SU-DHL-6 (cell line): ENCODE measurements around the gene TMEM94.

ENCODE experiments used
- H2AFZ ChIP-seq: fragments of 200-600 bp; sonication (generic); 2 replicates; pipeline ENCODE4 v1.6.1; 2014; ENCODE audit warnings: low read depth, mild to moderate bottlenecking, moderate library complexity, mixed read lengths, antibody characterized with exemption, low read length; ENCODE audit not compliant: severe bottlenecking
- H3F3A ChIP-seq: fragments of 200-600 bp; shearing (Covaris generic); 2 replicates; pipeline ENCODE4 v1.6.0; 2016; ENCODE audit warnings: antibody characterized with exemption, mild to moderate bottlenecking; ENCODE audit not compliant: insufficient read depth
- H3K27ac ChIP-seq: fragments of 200-600 bp; sonication (generic); 2 replicates; pipeline ENCODE4 v1.5.1; 2016; ENCODE audit warnings: low read depth, mild to moderate bottlenecking, low read length, moderate library complexity, mixed read lengths
- H3K27me3 ChIP-seq: fragments of 200-600 bp; sonication (generic), shearing (Covaris generic); 2 replicates; pipeline ENCODE4 v1.6.0; 2014; ENCODE audit warnings: mild to moderate bottlenecking, low read length
- H3K36me3 ChIP-seq: fragments of 200-600 bp; sonication (generic); 2 replicates; pipeline ENCODE4 v1.6.1; 2014; ENCODE audit warnings: mild to moderate bottlenecking, low read length, mixed read lengths
- H3K4me2 ChIP-seq: fragments of 300-600, 200-600 bp; shearing (Covaris generic), sonication (generic); 2 replicates; pipeline ENCODE4 v1.6.0; 2014; ENCODE audit warnings: low read length, low read depth, mild to moderate bottlenecking; ENCODE audit not compliant: poor library complexity, severe bottlenecking
- H3K4me3 ChIP-seq: fragments of 200-600 bp; sonication (generic); 2 replicates; pipeline ENCODE4 v1.5.1; 2014; ENCODE audit warnings: antibody characterized with exemption, low read length, mild to moderate bottlenecking, mixed read lengths; ENCODE audit not compliant: insufficient read depth, poor library complexity, severe bottlenecking
- H3K79me2 ChIP-seq: fragments of 200-600 bp; sonication (generic); 2 replicates; pipeline ENCODE4 v1.6.1; 2014; ENCODE audit warnings: mild to moderate bottlenecking, low read length, moderate library complexity; ENCODE audit not compliant: insufficient read depth
- H3K9ac ChIP-seq: fragments of 200-600 bp; sonication (generic); 2 replicates; pipeline ENCODE4 v1.7.0; 2014; ENCODE audit warnings: mild to moderate bottlenecking, low read length
- H3K9me2 ChIP-seq: fragments of 200-600 bp; sonication (generic); replicated peaks from 2 replicates; pipeline ENCODE4 v1.6.1; 2014; ENCODE audit warnings: low read length; ENCODE audit not compliant: insufficient read depth
- H3K9me3 ChIP-seq: fragments of 200-600 bp; sonication (generic); 2 replicates; pipeline ENCODE4 v1.6.1; 2014; ENCODE audit warnings: low read length, mixed read lengths; ENCODE audit not compliant: insufficient read depth
- H4K20me1 ChIP-seq: fragments of 200-600 bp; sonication (generic); 2 replicates; pipeline ENCODE4 v1.6.1; 2014; ENCODE audit warnings: low read depth, mild to moderate bottlenecking, antibody characterized with exemption, low read length, moderate library complexity, mixed read lengths
- CTCF ChIP-seq: fragments of 200-600 bp; sonication (generic); IDR thresholded peaks from one replicate; pipeline ENCODE4 v1.5.1; 2017; ENCODE audit warnings: antibody characterized with exemption, mild to moderate bottlenecking, low read length, moderate library complexity; ENCODE audit not compliant: insufficient read depth, poor library complexity, severe bottlenecking
- EZH2phosphoT487 ChIP-seq: fragments of 200-600 bp; sonication (generic), shearing (Covaris generic); conservative IDR thresholded peaks from 2 replicates; pipeline ENCODE4 v1.6.1; 2018; ENCODE audit warnings: mild to moderate bottlenecking, antibody characterized with exemption, low read length, moderate library complexity, mixed read lengths

The TMEM94 gene

GRCh38 chr17:75463603-75464002 lies 7.2 kb downstream of the TMEM94 start:
- Histone ChIP-seq H3K79me2 (0 out of 2 replicates have a peak, but pooled peaks cover 4% of the 10 kb centered on the region), H3K36me3 (no peaks in the 10 kb centered on the region), H4K20me1 (no peaks in the 10 kb centered on the region), H3K27ac (no peak overlapping the region), H3F3A (no peaks in the 10 kb centered on the region), H2AFZ (no peak overlapping the region), H3K4me2 (no peak overlapping the region), H3K4me3 (no peak overlapping the region), H3K9ac (no peak overlapping the region), H3K27me3 (no peaks in the 10 kb centered on the region), H3K9me2 (no peaks in the 10 kb centered on the region), H3K9me3 (no peaks in the 10 kb centered on the region)
- TF ChIP-seq EZH2phosphoT487 = no peak
- no peak for TF ChIP-seq CTCF

GRCh38 chr17:75465039-75465438 lies 8.6 kb downstream of the TMEM94 start:
- Histone ChIP-seq H4K20me1 (no peaks in the 10 kb centered on the region), H3K27me3 (no peaks in the 10 kb centered on the region), H3K79me2 (0 out of 2 replicates have a peak, but pooled peaks cover 4% of the 10 kb centered on the region), H3K9me2 (no peaks in the 10 kb centered on the region), H3K4me3 (no peak overlapping the region), H3K9me3 (no peaks in the 10 kb centered on the region), H3K9ac (no peak overlapping the region), H3K4me2 (no peak overlapping the region), H3K27ac (no peak overlapping the region), H3K36me3 (no peaks in the 10 kb centered on the region), H3F3A (no peaks in the 10 kb centered on the region), H2AFZ (no peak overlapping the region)
- TF ChIP-seq EZH2phosphoT487 (no peak), CTCF (no peak)

- no peaks in the 10 kb centered on the region for H4K20me1 ChIP-seq
- H3K27ac ChIP-seq = no peak overlapping the region
- H3K4me3 ChIP-seq = no peak overlapping the region
- no peaks in the 10 kb centered on the region for H3F3A ChIP-seq
- no peak overlapping the region for H3K4me2 ChIP-seq
- H3K9me2 ChIP-seq = no peaks in the 10 kb centered on the region
- no peak overlapping the region for H3K9ac ChIP-seq
- H3K79me2 ChIP-seq = no peaks in the 10 kb centered on the region
- TF ChIP-seq CTCF (no peak), EZH2phosphoT487 (no peak)
- H3K36me3 ChIP-seq = no peaks in the 10 kb centered on the region
- no peak overlapping the region for H2AFZ ChIP-seq
- H3K27me3 ChIP-seq = no peaks in the 10 kb centered on the region
- H3K9me3 ChIP-seq = no peaks in the 10 kb centered on the region
These were observed 11.9 kb downstream of the TMEM94 start for GRCh38 chr17:75468291-75468754.
